NCI-H1694 (cell line): ENCODE results near the gene C2orf92.

Source experiments
- DNase-seq: peaks from one replicate; lab custom pipeline; 2025; lab: John Stamatoyannopoulos, UW

Gene C2orf92

GRCh38 chr2:97730245-97730644 lies 60.7 kb downstream of the C2orf92 start:
- no peak for DNase-seq

GRCh38 chr2:97731274-97732020 lies 61.9 kb downstream of the C2orf92 start:
- no peak for DNase-seq

- no peak for DNase-seq
These were observed 63.2 kb downstream of the C2orf92 start for GRCh38 chr2:97732436-97733340.

- DNase-seq, result no peak
These were observed 64.0 kb downstream of the C2orf92 start for GRCh38 chr2:97733341-97734035.

- DNase-seq, result no peak
These were observed 64.8 kb downstream of the C2orf92 start for GRCh38 chr2:97734061-97735051.

GRCh38 chr2:97735161-97735561 lies 65.6 kb downstream of the C2orf92 start:
- no peak for DNase-seq

- no peak for DNase-seq
These were observed 66.7 kb downstream of the C2orf92 start for GRCh38 chr2:97736185-97736584.

- DNase-seq, result no peak
These were observed 67.3 kb downstream of the C2orf92 start for GRCh38 chr2:97736608-97737330.

- no peak for DNase-seq
These were observed 68.1 kb downstream of the C2orf92 start for GRCh38 chr2:97737421-97738178.

GRCh38 chr2:97738179-97739019 lies 68.9 kb downstream of the C2orf92 start:
- no peak for DNase-seq

GRCh38 chr2:97739020-97739892 lies 69.7 kb downstream of the C2orf92 start:
- no peak for DNase-seq

GRCh38 chr2:97739893-97740245 lies 70.4 kb downstream of the C2orf92 start:
- DNase-seq, result no peak

- peak; percentile 39 for DNase-seq
These were observed 71.2 kb downstream of the C2orf92 start for GRCh38 chr2:97740590-97741182.

- no peak for DNase-seq
These were observed 71.7 kb downstream of the C2orf92 start for GRCh38 chr2:97741251-97741650.

- no peak for DNase-seq
These were observed 72.2 kb downstream of the C2orf92 start for GRCh38 chr2:97741686-97742085.

GRCh38 chr2:97742381-97742847 lies 72.9 kb downstream of the C2orf92 start:
- DNase-seq, result no peak

GRCh38 chr2:97743913-97744312 lies 74.4 kb downstream of the C2orf92 start:
- no peak for DNase-seq
